Measurements from ENCODE around the gene APBA1.

Gene APBA1

GRCh38 chr9:69658987-69659675 lies 13.0 kb downstream of the APBA1 start:
- DNase-seq (ENCODE audit: low read depth in 2 of 3, low spot score in 2 of 3), result no peak

- DNase-seq (ENCODE audit: low read depth in 2 of 3, low spot score in 2 of 3), result no peak
Observed at GRCh38 chr9:69657269-69657668, 14.9 kb downstream of the APBA1 start.

- DNase-seq (ENCODE audit: low read depth in 2 of 3, low spot score in 2 of 3), result no peak
Observed at GRCh38 chr9:69655065-69655464, 17.1 kb downstream of the APBA1 start.

GRCh38 chr9:69653261-69653660 lies 18.9 kb downstream of the APBA1 start:
- DNase-seq (ENCODE audit: low read depth in 2 of 3, low spot score in 2 of 3), result no peak

GRCh38 chr9:69649566-69650250 lies 22.5 kb downstream of the APBA1 start:
- DNase-seq (ENCODE audit: low read depth in 2 of 3, low spot score in 2 of 3), result no peak

GRCh38 chr9:69647804-69648203 lies 24.4 kb downstream of the APBA1 start:
- DNase-seq (ENCODE audit: low read depth in 2 of 3, low spot score in 2 of 3), result no peak

GRCh38 chr9:69646810-69647209 lies 25.4 kb downstream of the APBA1 start:
- DNase-seq (ENCODE audit: low read depth in 2 of 3, low spot score in 2 of 3), result no peak

GRCh38 chr9:69645488-69645887 lies 26.7 kb downstream of the APBA1 start:
- DNase-seq (ENCODE audit: low read depth in 2 of 3, low spot score in 2 of 3), result no peak

GRCh38 chr9:69643098-69643497 lies 29.1 kb downstream of the APBA1 start:
- no peak for DNase-seq (ENCODE audit: low read depth in 2 of 3, low spot score in 2 of 3)

- no peak for DNase-seq (ENCODE audit: low read depth in 2 of 3, low spot score in 2 of 3)
Observed at GRCh38 chr9:69637817-69638200, 34.4 kb downstream of the APBA1 start.

- DNase-seq (ENCODE audit: low read depth in 2 of 3, low spot score in 2 of 3), result no peak
Observed at GRCh38 chr9:69637193-69637816, 34.9 kb downstream of the APBA1 start.

- DNase-seq (ENCODE audit: low read depth in 2 of 3, low spot score in 2 of 3), result no peak
Observed at GRCh38 chr9:69633716-69634115, 38.5 kb downstream of the APBA1 start.

GRCh38 chr9:69632768-69633167 lies 39.4 kb downstream of the APBA1 start:
- DNase-seq (ENCODE audit: low read depth in 2 of 3, low spot score in 2 of 3), result no peak

- no peak for DNase-seq (ENCODE audit: low read depth in 2 of 3, low spot score in 2 of 3)
Observed at GRCh38 chr9:69627281-69627680, 44.9 kb downstream of the APBA1 start.

GRCh38 chr9:69623276-69623675 lies 48.9 kb downstream of the APBA1 start:
- DNase-seq (ENCODE audit: low read depth in 2 of 3, low spot score in 2 of 3), result no peak

- DNase-seq (ENCODE audit: low read depth in 2 of 3, low spot score in 2 of 3), result no peak
Observed at GRCh38 chr9:69622676-69623075, 49.5 kb downstream of the APBA1 start.

GRCh38 chr9:69621730-69622460 lies 50.3 kb downstream of the APBA1 start:
- DNase-seq (ENCODE audit: low read depth in 2 of 3, low spot score in 2 of 3), result no peak

- no peak for DNase-seq (ENCODE audit: low read depth in 2 of 3, low spot score in 2 of 3)
Observed at GRCh38 chr9:69620731-69621130, 51.4 kb downstream of the APBA1 start.

- no peak for DNase-seq (ENCODE audit: low read depth in 2 of 3, low spot score in 2 of 3)
Observed at GRCh38 chr9:69619233-69619632, 52.9 kb downstream of the APBA1 start.

GRCh38 chr9:69617006-69617405 lies 55.2 kb downstream of the APBA1 start:
- no peak for DNase-seq (ENCODE audit: low read depth in 2 of 3, low spot score in 2 of 3)

GRCh38 chr9:69615880-69616279 lies 56.3 kb downstream of the APBA1 start:
- no peak for DNase-seq (ENCODE audit: low read depth in 2 of 3, low spot score in 2 of 3)

- DNase-seq (ENCODE audit: low read depth in 2 of 3, low spot score in 2 of 3), result no peak
Observed at GRCh38 chr9:69611221-69611620, 61.0 kb downstream of the APBA1 start.

All from activated CD8-positive, alpha-beta memory T cell treated with anti-CD3 and anti-CD28 coated beads for 48 hours (primary cell).